ENCODE measurements around the gene NPHP4.

NPHP4 gene

DNA sequence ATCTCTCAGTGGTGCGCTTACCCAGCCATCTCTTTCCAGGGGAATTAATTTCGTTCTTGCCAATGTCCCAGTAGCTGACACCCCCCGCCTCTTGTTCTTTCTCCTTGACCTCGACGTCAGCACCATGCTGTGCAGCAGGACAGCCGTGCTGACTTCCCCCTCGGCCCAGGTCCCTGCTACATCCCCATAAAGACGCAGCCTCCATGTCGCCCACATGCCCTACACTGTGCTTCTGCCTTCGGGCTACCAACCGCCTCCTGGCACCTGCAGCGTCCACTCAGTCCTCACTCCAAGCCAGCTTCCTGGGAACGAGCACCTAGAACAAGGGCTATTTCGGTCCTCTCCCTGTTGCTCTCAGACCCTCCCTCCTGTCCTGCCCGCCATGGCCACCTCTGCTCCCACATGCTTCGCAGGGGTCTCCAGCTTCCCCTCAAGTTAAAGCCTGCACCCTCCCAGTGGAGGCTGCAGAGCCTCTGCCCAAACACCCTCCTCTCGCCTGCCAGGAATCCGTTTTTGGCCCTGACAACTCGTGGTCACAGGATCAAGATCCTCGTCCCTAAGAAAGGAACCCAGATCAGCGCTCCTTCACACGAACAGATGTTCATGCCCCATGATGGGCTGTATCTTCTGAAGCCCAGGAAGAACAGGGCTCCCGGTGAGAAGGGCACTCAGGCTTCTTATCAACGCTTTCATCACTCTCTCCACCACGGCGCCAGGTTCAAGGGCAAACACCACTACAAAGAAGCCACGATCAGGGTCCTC lies 109.7 kb downstream of the NPHP4 start:
- DNase-seq (ENCODE audit: low spot score) = no peak
- POLR2A ChIA-PET (ENCODE audit: low non-redundant PET) = no interaction called here
- no peak overlapping the region for H3K27ac ChIP-seq
- CTCF ChIA-PET = interaction anchor here (0.6 kb wide), 1 partner anchor 12 kb away, joined by 6 read pairs; no protein-coding TSS in a partner anchor
- TF ChIP-seq, protein P1, sequence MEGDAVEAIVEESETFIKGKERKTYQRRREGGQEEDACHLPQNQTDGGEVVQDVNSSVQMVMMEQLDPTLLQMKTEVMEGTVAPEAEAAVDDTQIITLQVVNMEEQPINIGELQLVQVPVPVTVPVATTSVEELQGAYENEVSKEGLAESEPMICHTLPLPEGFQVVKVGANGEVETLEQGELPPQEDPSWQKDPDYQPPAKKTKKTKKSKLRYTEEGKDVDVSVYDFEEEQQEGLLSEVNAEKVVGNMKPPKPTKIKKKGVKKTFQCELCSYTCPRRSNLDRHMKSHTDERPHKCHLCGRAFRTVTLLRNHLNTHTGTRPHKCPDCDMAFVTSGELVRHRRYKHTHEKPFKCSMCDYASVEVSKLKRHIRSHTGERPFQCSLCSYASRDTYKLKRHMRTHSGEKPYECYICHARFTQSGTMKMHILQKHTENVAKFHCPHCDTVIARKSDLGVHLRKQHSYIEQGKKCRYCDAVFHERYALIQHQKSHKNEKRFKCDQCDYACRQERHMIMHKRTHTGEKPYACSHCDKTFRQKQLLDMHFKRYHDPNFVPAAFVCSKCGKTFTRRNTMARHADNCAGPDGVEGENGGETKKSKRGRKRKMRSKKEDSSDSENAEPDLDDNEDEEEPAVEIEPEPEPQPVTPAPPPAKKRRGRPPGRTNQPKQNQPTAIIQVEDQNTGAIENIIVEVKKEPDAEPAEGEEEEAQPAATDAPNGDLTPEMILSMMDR (conservative IDR thresholded peaks at IDR 0.05; ENCODE audit: low read depth) = no peak

DNA sequence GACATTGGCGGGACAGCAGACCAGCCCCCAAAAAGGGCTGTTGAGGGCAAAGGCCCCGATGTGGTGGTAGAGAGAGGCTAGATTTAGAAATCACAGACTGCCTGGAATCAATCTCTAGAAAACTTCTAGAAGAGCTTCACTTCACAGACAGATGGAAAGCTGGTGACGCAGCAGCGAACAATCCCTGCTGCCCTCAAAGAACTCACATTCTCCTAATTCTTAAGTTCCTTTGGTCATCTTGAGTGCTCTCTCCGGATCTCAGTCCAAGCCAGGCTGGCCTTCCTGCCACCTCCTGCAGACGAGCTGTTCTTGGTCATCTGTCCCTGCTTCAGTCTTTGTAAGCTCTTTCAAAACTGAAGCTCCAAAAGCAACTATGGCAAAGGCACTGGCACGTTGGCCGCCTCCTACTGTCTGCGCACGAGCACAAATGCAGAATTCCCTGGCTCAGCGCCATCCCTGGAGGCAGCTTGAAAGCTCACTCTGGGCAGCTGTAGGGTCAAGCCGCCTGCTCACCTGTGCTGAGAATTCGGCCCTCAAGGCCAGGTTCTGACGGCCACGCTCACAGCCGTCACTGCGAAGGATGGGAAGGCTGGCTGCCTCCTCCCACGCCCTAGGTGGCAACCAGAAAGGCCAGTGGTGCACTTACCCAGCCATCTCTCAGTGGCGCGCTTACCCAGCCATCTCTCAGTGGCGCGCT lies 110.6 kb downstream of the NPHP4 start:
- ChIA-PET CTCF (no interaction called here), POLR2A (ENCODE audit: low non-redundant PET) (no interaction called here)
- DNase-seq (ENCODE audit: low spot score) = no peak
- no peak overlapping the region for H3K27ac ChIP-seq
- TF ChIP-seq, protein P1 (conservative IDR thresholded peaks at IDR 0.05; ENCODE audit: low read depth) = no peak

DNA sequence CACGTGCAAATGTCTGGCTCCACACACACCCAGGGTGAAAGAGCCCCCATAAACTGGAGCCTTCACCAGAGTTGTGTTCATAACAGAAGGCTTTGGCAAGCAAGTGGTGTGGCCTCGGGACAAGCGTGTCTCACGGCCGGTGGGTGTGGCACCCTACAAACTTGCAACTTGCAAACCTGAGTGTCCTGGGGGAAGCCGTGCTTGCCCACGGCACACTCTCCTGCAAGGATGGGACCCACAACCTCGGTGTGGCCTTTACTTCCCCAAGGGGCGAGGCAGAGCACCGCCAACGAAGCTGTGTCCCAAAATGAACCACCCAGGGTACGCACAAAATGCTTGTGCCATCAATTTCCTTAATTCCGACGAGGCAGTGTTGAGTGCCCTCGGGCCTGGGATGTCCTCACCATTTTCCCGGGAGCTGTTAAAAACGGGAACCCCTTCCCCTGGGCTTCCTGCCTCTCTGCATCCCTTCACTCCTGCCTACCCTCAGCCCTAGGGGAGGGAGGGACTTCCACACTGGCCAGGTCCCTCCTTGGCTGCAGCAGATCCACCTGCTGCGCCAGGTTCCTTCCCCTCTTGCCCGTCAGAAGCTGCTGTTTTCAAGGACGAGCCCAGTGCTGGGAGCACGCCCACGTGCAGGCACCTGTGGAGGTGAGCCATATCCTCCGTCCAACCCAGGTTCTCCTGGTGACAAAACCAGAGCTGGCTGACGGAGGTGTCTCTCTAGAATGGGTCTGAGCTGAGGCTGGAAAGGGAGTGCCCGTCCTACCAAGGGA lies 111.4 kb downstream of the NPHP4 start:
- TF ChIP-seq, protein P1 (conservative IDR thresholded peaks at IDR 0.05; ENCODE audit: low read depth) = no peak
- DNase-seq (ENCODE audit: low spot score) = no peak
- ChIA-PET CTCF (no interaction called here), POLR2A (ENCODE audit: low non-redundant PET) (no interaction called here)
- no peak overlapping the region for H3K27ac ChIP-seq

DNA sequence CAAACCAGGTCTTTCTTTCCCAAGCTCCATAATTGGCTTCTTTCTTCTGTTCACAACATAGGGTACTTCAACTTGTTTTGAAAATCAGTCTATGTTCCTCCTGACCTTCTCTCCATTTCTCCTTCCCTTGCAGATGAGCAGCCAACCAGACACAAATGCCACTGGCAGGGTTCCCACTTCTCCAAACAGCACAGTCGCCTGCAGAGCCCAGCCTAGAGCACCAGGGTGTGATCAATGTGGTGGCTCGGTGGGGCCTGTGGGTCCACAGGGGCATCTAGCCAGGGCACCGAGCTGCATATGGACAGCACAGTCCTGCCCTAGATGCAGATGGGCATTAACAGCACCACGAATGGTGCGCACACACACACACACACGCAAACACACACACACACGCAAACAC lies 112.8 kb downstream of the NPHP4 start:
- CTCF ChIA-PET = no interaction called here
- TF ChIP-seq, protein P1 (conservative IDR thresholded peaks at IDR 0.05; ENCODE audit: low read depth) = no peak

DNA sequence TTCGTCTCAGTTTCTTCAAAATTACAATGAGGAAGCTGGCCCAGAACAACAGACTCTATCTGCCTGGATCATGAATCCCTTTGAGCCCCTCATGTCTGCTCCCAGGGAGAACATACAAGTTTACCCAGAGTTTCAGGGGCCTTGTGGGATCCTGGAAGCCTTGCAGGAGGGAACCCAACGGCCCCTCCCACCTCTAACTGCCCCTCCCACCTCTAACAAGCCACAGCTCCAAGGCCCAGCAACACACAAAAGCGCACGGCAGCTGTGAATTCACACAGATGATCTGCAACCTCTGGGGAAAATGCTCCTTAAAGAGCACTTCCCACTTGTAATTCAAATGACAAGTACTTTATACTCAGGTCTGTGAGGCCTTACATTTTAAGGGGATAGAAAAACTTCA lies 113.3 kb downstream of the NPHP4 start:
- DNase-seq (ENCODE audit: low spot score) = no peak
- TF ChIP-seq, protein P1 (conservative IDR thresholded peaks at IDR 0.05; ENCODE audit: low read depth) = no peak
- H3K27ac ChIP-seq = no peak overlapping the region
- ChIA-PET POLR2A (ENCODE audit: low non-redundant PET) (no interaction called here), CTCF (no interaction called here)

More for the DNA sequence above, 112.8 kb downstream of the NPHP4 start:
- H3K27ac ChIP-seq = no peak overlapping the region
- POLR2A ChIA-PET (ENCODE audit: low non-redundant PET) = no interaction called here
- no peak for DNase-seq (ENCODE audit: low spot score)

Measured in RWPE1 (cell line).